Coronary artery (tissue), 2 donors: ENCODE results near the gene ATXN7.

Experiments
- DNase-seq: peaks from one replicate; pipeline ENCODE4 v3.0.0-alpha.2; 2017; ENCODE audit warnings: low spot score
- H3K27ac ChIP-seq, 2 donors: fragments of 200-600 bp; sonication (generic); one replicate each; pipeline ENCODE4 v1.5.1; 2016 to 2019
- H3K4me3 ChIP-seq: fragments of 200-600 bp; sonication (generic); 2 replicates; pipeline ENCODE4 v1.5.1; 2016; ENCODE audit warnings: mild to moderate bottlenecking, moderate library complexity
- TF ChIP-seq, protein P1 (sequence below): fragments of 200-600 bp; sonication (generic); IDR thresholded peaks from one replicate; pipeline ENCODE4 v1.5.1; 2019; ENCODE audit warnings: antibody characterized with exemption

Gene ATXN7

DNA sequence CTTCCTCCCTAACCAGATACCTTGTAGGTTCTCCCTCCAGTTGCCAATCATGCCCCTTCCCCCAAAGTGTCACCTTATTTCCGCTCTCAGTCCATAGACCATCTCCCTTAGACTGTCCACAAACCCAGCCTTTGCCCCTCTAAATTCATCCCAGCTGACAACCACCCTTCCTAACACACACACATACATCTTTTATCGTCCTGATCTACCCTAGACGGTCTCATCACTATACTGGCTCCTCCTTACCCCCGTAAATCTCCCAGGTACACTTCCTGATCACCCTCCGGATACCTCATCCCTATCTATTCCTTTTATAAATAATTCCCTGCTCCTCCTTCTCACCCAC lies 890 bp upstream of the ATXN7 start:
- DNase-seq, result no peak
- H3K27ac ChIP-seq, result peak overlapping the region; percentile 78 to 87
- peak overlapping the region; percentile 88 for H3K4me3 ChIP-seq
- TF ChIP-seq, protein P1, sequence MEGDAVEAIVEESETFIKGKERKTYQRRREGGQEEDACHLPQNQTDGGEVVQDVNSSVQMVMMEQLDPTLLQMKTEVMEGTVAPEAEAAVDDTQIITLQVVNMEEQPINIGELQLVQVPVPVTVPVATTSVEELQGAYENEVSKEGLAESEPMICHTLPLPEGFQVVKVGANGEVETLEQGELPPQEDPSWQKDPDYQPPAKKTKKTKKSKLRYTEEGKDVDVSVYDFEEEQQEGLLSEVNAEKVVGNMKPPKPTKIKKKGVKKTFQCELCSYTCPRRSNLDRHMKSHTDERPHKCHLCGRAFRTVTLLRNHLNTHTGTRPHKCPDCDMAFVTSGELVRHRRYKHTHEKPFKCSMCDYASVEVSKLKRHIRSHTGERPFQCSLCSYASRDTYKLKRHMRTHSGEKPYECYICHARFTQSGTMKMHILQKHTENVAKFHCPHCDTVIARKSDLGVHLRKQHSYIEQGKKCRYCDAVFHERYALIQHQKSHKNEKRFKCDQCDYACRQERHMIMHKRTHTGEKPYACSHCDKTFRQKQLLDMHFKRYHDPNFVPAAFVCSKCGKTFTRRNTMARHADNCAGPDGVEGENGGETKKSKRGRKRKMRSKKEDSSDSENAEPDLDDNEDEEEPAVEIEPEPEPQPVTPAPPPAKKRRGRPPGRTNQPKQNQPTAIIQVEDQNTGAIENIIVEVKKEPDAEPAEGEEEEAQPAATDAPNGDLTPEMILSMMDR, result no peak

GRCh38 chr3:63864008-63864964 lies 619 bp downstream of the ATXN7 start:
- DNase-seq, result no peak
- peak overlapping the region; percentile 82 to 87 for H3K27ac ChIP-seq
- peak overlapping the region; percentile 88 for H3K4me3 ChIP-seq
- TF ChIP-seq, protein P1, result no peak

DNA sequence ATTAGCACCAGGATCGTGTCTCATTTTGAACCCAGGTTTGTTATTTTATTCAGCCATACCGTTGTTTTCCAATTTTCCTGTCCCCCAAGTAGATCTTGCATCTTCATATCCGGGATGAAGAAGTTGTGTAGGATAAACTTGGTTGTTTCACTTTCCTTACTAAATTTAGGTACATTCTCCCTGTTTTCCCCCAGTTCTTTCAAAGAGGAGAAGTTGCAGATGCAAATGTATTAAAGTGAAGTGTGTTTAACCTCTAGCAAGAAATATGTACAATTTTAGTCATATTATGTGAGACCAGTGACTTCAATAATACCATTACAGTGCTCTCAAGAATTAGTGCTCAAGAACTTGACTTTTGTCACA lies 1.3 kb downstream of the ATXN7 start:
- Histone ChIP-seq H3K4me3 (peak overlapping the region; percentile 88), H3K27ac (peak overlapping the region in 1 of 2 donors; percentile 87)
- no peak for DNase-seq
- TF ChIP-seq, protein P1, result no peak

DNA sequence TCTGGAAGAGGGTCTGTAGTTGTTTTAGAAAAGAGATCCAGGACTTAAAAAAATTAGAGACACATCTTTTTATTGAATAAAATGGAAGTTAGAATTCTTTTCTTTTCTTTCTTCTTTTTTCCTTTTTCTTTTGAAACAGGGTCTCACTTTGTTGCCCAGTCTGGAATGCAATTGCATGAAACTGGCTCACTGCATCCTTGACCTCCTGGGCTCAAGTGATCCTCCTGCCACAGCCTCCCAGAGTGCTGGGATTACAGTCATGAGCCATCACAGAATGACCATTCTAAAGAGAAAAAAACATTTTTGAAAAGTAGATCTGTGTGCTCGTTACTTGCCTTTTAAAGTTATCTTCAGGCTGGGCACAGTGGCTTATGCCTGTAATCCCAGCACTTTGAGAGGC lies 3.6 kb downstream of the ATXN7 start:
- no peak overlapping the region for H3K4me3 ChIP-seq
- no peak for DNase-seq
- TF ChIP-seq, protein P1, result no peak
- H3K27ac ChIP-seq, result no peak overlapping the region

DNA sequence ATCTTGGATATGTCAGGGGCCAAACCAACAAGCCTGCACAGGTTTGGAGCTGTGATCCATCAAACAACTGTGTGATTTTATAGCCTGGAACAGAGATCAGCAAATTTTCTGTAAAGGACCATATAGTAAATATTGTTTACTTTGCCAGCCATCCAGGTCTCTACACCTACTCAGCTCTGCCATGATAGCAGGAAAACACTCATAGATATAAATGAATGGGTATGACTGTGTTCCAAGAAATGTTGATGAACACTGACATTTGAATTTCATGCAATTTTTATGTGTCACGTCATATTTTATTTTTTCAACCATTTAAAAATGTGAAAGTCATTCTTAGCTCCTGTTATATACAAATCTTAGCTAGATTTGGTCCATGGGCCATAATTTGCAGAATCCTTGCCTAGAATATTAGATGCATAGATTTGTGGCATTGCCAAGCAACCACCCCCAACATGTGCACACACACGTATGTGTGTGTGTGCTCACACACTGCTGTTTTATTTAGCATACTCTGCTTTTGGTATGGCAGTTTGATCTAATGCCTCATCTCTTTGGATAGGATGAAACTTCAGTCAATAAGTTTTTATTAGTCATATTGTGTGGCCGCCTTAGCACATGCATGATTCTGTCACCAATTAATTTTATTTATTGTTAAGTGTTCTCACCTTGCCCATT lies 6.4 kb downstream of the ATXN7 start:
- no peak for DNase-seq
- TF ChIP-seq, protein P1, result no peak
- Histone ChIP-seq H3K27ac (no peak overlapping the region), H3K4me3 (no peak overlapping the region)

DNA sequence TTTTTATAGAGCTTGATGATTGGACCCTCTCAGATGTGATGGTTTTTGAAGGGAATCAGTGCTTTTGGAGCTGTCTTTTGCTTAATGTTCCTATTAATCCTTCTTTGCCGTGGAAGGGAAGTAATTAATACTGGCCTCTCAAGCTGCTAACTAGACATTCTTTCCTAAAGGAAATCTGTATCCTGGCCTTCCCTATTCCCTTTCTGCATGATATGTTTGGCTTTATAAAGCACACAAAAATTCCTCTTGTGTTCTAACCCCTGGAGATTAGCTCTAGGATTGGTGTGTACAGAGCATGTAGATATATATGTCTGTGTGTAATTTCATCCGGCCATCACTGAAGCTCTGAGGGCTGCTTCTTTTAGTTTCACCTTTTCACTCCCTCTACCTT lies 6.9 kb downstream of the ATXN7 start:
- DNase-seq, result no peak
- H3K4me3 ChIP-seq, result no peak overlapping the region

More for the DNA sequence above, 6.9 kb downstream of the ATXN7 start:
- TF ChIP-seq, protein P1, result no peak
- H3K27ac ChIP-seq, result no peak overlapping the region
